Stimulated activated CD8-positive, alpha-beta memory T cell treated with anti-CD3 and anti-CD28 coated beads, Interleukin-12 subunit alpha, Interleukin-12 subunit beta, amount 100 ng/mL, for 24 hours (primary cell): ENCODE data around the gene NR1D1.

Source experiments
- DNase-seq: peaks from one replicate; pipeline ENCODE4 v3.0.0-alpha.2; 2020; ENCODE audit errors: extremely low read depth

NR1D1 gene

GRCh38 chr17:40075201-40075941 is 25.0 kb downstream of the NR1D1 start:
- no peak for DNase-seq

GRCh38 chr17:40074871-40075200 is 25.6 kb downstream of the NR1D1 start:
- no peak for DNase-seq

- no peak for DNase-seq
Observed at GRCh38 chr17:40074175-40074512, 26.2 kb downstream of the NR1D1 start.

- DNase-seq = no peak
Observed at GRCh38 chr17:40073454-40074174, 26.8 kb downstream of the NR1D1 start.

- no peak for DNase-seq
Observed at GRCh38 chr17:40072735-40073346, 27.5 kb downstream of the NR1D1 start.

- DNase-seq = no peak
Observed at GRCh38 chr17:40072040-40072734, 28.2 kb downstream of the NR1D1 start.

GRCh38 chr17:40071313-40072039 is 28.9 kb downstream of the NR1D1 start:
- no peak for DNase-seq

GRCh38 chr17:40070709-40071312 is 29.6 kb downstream of the NR1D1 start:
- DNase-seq = no peak

- no peak for DNase-seq
Observed at GRCh38 chr17:40069751-40070708, 30.4 kb downstream of the NR1D1 start.

- DNase-seq = peak; percentile 65
Observed at GRCh38 chr17:40068917-40069750, 31.3 kb downstream of the NR1D1 start.

GRCh38 chr17:40068584-40068916 is 31.8 kb downstream of the NR1D1 start:
- no peak for DNase-seq

GRCh38 chr17:40068129-40068581 is 32.2 kb downstream of the NR1D1 start:
- no peak for DNase-seq

GRCh38 chr17:40067710-40068109 is 32.7 kb downstream of the NR1D1 start:
- no peak for DNase-seq

- DNase-seq = no peak
Observed at GRCh38 chr17:40065769-40066510, 34.4 kb downstream of the NR1D1 start.

- no peak for DNase-seq
Observed at GRCh38 chr17:40064971-40065768, 35.2 kb downstream of the NR1D1 start.

GRCh38 chr17:40063901-40064531 is 36.4 kb downstream of the NR1D1 start:
- DNase-seq = no peak

GRCh38 chr17:40063187-40063771 is 37.1 kb downstream of the NR1D1 start:
- DNase-seq = no peak
